Fibroblast of mammary gland (primary cell): ENCODE data around the gene MAU2.

Source experiments
- DNase-seq: peaks from one replicate; pipeline ENCODE4 v3.0.0-alpha.2; 2010; ENCODE audit warnings: low read depth
- H3K4me3 ChIP-seq: 2 replicates; pipeline ENCODE4 v1.5.1; 2011; ENCODE audit warnings: low read depth, mild to moderate bottlenecking, low read length, moderate library complexity; ENCODE audit not compliant: control insufficient read depth
- TF ChIP-seq, protein P1 (sequence below): conservative IDR thresholded peaks from 2 replicates; pipeline ENCODE4 v1.5.1; 2011; ENCODE audit warnings: low read depth, low read length, inconsistent platforms; ENCODE audit not compliant: control insufficient read depth, insufficient read depth

Gene MAU2

GRCh38 chr19:19324059-19324770 is 3.6 kb downstream of the MAU2 start:
- no peak for DNase-seq
- TF ChIP-seq, protein P1, sequence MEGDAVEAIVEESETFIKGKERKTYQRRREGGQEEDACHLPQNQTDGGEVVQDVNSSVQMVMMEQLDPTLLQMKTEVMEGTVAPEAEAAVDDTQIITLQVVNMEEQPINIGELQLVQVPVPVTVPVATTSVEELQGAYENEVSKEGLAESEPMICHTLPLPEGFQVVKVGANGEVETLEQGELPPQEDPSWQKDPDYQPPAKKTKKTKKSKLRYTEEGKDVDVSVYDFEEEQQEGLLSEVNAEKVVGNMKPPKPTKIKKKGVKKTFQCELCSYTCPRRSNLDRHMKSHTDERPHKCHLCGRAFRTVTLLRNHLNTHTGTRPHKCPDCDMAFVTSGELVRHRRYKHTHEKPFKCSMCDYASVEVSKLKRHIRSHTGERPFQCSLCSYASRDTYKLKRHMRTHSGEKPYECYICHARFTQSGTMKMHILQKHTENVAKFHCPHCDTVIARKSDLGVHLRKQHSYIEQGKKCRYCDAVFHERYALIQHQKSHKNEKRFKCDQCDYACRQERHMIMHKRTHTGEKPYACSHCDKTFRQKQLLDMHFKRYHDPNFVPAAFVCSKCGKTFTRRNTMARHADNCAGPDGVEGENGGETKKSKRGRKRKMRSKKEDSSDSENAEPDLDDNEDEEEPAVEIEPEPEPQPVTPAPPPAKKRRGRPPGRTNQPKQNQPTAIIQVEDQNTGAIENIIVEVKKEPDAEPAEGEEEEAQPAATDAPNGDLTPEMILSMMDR: no peak
- no peak overlapping the region for H3K4me3 ChIP-seq

DNA sequence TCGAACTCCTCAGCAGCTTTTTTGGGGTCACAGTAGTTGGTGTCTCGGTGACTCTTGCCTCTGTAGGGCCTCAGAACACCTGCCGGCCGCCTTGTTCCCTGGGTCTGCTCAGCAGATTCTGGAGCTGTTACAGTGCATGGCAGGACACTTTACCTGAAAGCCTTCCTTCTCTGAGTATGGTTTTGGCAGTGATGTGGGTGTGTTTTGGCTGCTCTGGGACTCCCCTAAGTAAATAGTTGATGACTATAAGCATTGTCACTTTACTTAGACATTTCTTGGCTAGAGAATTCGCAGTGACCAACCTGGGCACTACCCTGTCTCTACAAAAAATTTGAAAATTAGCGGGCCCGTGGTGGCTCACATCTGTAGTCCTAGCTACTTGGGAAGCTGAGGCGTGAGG is 7.0 kb downstream of the MAU2 start:
- no peak for DNase-seq
- H3K4me3 ChIP-seq: no peak overlapping the region
- TF ChIP-seq, protein P1: no peak

DNA sequence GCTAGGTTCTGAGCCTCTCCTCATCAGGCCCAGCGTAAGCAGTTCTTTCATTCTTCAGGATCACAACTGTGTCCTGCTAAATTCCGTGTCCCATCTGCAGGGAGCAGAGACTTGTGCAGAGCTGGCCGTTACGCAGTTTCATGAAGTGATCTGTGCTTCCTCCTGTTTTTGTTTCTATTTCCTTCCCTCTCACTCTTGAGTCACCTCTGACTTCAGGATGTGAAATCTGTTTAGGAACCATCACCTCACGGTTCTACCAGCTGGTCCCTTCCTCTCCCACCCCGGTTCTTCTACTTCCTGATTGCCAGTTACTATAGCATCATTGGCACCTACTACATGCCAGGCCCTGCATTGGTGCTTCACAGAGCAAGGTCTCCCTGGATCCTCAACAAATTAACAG is 8.5 kb downstream of the MAU2 start:
- no peak for DNase-seq
- H3K4me3 ChIP-seq: no peak overlapping the region
- TF ChIP-seq, protein P1: no peak

GRCh38 chr19:19334063-19334988 is 13.7 kb downstream of the MAU2 start:
- TF ChIP-seq, protein P1: no peak
- no peak for DNase-seq
- H3K4me3 ChIP-seq: no peak overlapping the region

- no peak overlapping the region for H3K4me3 ChIP-seq
- TF ChIP-seq, protein P1: no peak
- DNase-seq: no peak
These were observed 14.3 kb downstream of the MAU2 start for GRCh38 chr19:19334989-19335344.

DNA sequence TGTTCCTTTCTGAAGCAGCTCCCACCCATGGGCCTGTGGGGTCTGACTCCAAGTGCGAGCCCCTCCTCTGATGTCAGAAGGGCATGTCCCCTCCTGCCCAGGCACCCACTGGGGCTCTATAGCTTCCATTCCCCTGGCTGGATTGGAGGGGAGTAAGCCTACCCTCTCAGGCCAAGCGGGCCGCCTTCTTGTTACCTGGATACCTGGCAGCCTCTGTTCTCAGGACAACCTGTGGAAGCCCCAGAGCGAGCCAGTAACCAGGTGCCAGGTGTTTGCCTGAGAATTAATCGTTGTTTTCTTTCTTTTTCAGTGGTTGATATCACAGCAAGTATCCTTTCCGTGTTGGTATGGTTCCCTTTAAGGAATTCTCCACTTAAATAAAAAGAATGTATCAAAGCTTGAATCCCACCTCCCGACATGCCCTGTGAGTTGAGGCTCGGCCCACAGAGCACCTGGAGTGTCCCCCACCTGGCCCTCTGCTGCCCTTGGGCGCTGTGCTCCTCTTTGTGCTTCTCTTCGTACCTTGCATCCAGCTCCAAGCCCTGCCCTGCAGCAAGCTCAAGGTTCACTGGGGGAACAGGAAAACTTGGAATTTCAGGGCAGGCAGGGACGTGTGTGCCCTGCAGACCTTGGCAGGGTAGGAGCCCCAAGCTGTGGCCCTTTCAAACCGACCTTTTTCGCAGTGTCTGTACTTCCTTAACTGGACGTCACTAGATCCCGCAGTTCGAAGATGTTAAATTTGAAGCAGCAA is 15.0 kb downstream of the MAU2 start:
- no peak overlapping the region for H3K4me3 ChIP-seq
- no peak for DNase-seq
- TF ChIP-seq, protein P1: no peak
